AG04449 (cell line): Measurements from ENCODE around the gene RHOT2.

Experiments
- CTCF ChIA-PET: fragments of 350-600 bp; formaldehyde crosslinking; extraction: SDS; loops from one replicate; lab custom pipeline; 2021; ENCODE audit warnings: antibody characterized with exemption; lab: Yijun Ruan, JAX
- POLR2A ChIA-PET: fragments of 400-600, 350-600 bp; formaldehyde crosslinking; extraction: SDS; loops from one replicate; lab custom pipeline; 2020; ENCODE audit warnings: antibody characterized with exemption, inconsistent platforms; lab: Yijun Ruan, JAX
- DNase-seq: peaks from one replicate; pipeline ENCODE4 v3.0.0-alpha.2; 2010; ENCODE audit warnings: low read depth, low spot score
- H3K4me3 ChIP-seq: 2 replicates; pipeline ENCODE4 v1.5.1; 2011; ENCODE audit warnings: low read depth, mild to moderate bottlenecking, control low read depth, low read length
- TF ChIP-seq, protein P1 (sequence below): IDR thresholded peaks from one replicate; pipeline ENCODE4 v1.5.1; 2011; ENCODE audit warnings: mild to moderate bottlenecking, moderate library complexity, low read length, control low read depth, inconsistent platforms; ENCODE audit not compliant: insufficient read depth; ENCODE audit errors: missing control alignments

RHOT2 gene

DNA sequence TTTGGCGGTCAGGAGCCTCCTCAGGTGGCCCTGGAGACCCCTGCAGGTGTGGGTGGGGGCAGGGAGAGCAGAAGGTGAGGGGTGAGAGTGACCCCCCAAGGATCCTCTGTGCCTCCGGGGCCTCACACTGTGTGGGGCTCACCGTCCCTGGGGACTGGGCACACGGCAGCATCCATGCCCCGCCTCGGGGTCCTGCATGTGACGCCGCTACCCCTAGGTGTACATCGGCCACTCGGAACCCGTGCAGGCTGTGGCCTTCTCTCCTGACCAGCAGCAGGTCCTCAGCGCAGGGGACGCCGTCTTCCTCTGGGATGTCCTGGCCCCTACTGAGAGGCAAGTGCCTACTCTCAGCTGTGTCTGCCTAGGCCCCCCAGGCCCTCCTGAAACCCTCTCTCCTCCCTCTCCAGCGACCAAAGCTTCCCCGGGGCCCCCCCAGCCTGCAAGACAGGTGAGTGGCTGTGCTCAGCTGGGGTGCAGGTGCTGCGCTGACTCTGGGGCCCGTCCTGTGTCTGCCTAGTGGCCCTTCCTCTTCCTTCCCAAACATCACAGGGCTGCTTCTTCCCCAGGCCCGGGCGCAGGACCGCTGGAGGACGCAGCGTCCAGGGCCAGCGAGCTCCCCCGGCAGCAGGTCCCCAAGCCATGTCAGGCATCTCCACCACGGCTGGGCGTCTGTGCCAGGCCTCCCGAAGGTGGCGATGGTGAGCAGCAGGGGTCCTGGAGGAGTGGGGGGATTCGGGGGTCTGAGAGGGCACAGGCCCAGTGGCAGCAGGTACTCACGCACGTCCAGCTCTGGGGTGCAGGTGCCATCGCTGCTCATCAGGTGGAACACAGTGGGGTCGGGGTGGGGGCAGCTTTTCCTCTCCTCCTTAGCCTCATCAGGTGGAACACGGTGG, 9.0 kb upstream of the RHOT2 start:
- H3K4me3 ChIP-seq: no peak overlapping the region
- no peak for DNase-seq
- ChIA-PET CTCF (interaction anchor here (0.8 to 2.2 kb wide), 7 partner anchors 9 to 82 kb away, joined by 3 to 11 read pairs (median 3); partner anchors contain the start of gene WDR90), POLR2A (no interaction called here)
- TF ChIP-seq, protein P1, sequence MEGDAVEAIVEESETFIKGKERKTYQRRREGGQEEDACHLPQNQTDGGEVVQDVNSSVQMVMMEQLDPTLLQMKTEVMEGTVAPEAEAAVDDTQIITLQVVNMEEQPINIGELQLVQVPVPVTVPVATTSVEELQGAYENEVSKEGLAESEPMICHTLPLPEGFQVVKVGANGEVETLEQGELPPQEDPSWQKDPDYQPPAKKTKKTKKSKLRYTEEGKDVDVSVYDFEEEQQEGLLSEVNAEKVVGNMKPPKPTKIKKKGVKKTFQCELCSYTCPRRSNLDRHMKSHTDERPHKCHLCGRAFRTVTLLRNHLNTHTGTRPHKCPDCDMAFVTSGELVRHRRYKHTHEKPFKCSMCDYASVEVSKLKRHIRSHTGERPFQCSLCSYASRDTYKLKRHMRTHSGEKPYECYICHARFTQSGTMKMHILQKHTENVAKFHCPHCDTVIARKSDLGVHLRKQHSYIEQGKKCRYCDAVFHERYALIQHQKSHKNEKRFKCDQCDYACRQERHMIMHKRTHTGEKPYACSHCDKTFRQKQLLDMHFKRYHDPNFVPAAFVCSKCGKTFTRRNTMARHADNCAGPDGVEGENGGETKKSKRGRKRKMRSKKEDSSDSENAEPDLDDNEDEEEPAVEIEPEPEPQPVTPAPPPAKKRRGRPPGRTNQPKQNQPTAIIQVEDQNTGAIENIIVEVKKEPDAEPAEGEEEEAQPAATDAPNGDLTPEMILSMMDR: no peak

- no peak overlapping the region for H3K4me3 ChIP-seq
- POLR2A ChIA-PET: no interaction called here
- DNase-seq: no peak
- TF ChIP-seq, protein P1: no peak
- CTCF ChIA-PET: interaction anchor here (0.8 to 2.2 kb wide), 8 partner anchors 8 to 82 kb away, joined by 3 to 11 read pairs (median 3); partner anchors contain the start of gene WDR90
Observed at GRCh38 chr16:659618-660017, 8.3 kb upstream of the RHOT2 start.

DNA sequence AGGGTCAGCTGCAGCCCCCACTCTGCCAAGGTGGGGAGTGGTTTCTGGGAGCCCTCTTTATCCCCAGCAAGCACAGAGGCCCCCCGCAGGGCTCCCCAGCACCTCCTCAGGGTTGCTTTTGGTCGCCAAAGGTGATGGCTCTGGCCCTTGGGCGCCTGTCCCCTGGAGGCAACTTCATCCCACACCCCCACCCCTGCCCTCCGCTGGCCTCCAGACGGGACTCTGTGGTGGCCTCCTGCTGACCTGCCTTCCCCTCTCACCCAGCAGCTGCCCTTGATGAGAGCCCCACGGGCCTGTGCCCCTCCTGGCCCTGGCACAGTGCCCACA, 7.8 kb upstream of the RHOT2 start:
- no peak overlapping the region for H3K4me3 ChIP-seq
- no peak for DNase-seq
- CTCF ChIA-PET: interaction anchor here (1.0 to 2.2 kb wide), 6 partner anchors 10 to 83 kb away, joined by 3 to 11 read pairs (median 4); partner anchors contain the start of gene WDR90
- TF ChIP-seq, protein P1: no peak
- POLR2A ChIA-PET: no interaction called here

- TF ChIP-seq, protein P1: peak; percentile 66
- ChIA-PET CTCF (interaction anchor here (1.0 to 2.2 kb wide), 10 partner anchors 10 to 134 kb away, joined by 3 to 11 read pairs (median 4); partner anchors contain the start of gene WDR90), POLR2A (no interaction called here)
- H3K4me3 ChIP-seq: no peak overlapping the region
- DNase-seq: no peak
Observed at GRCh38 chr16:660459-661183, 7.3 kb upstream of the RHOT2 start.

DNA sequence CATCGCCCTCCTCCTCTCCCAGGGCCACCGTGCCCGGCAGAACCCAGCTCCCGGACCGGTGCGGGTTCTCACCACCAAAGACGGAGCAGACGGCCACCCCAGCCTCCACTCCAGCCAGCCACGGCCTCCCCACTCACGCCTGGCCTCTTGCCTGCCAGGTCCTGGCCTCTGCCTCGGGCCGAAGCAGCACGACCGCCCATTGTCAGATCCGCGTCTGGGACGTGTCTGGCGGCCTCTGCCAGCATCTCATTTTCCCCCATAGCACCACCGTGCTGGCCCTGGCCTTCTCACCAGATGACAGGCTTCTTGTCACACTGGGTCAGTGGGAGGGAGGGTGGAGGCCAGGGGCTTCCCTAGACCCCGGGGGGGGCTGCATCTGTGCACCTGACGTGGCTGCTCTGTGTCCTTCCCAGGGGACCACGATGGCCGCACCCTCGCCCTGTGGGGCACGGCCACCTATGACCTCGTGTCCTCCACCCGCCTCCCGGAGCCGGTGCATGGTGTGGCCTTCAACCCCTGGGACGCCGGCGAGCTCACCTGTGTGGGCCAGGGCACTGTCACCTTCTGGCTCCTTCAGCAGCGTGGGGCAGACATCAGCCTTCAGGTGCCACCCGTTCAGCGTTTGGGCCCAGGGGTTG, 6.6 kb upstream of the RHOT2 start:
- ChIA-PET CTCF (interaction anchor here (1.0 to 1.8 kb wide), 5 partner anchors 10 to 135 kb away, joined by 3 to 9 read pairs (median 3); partner anchors contain the start of gene WDR90), POLR2A (no interaction called here)
- no peak overlapping the region for H3K4me3 ChIP-seq
- TF ChIP-seq, protein P1: no peak
- DNase-seq: no peak
